ENCODE data around the gene CP.
"Not testable (repeated sequence)": the region's sequence is repeated elsewhere in the genome, so short reads cannot be mapped to it uniquely, and the experiment has no call there.

Gene CP

DNA sequence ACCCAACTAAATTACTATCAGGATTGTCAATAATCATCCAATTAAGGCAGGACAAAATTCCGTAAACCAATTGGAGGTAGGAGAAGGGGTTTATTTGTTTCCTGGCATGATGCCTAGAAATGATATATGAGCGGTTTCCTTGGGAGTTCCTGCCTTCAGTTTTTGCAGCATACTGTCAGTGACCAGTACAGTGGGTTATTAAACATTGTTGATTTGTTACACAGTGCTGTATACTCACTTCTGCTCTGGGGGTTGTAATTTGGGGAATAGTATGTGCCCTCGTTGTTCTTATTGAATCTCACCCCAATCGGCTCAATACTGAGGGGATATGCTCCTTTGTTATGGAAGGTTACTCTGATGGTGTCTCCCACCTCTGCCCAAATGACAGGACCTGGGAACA, 22.2 kb downstream of the CP start:
- FAIRE-seq (no peak), DNase-seq (ENCODE audit: insufficient read length, low spot score) (no peak)
- TF ChIP-seq, protein P1, sequence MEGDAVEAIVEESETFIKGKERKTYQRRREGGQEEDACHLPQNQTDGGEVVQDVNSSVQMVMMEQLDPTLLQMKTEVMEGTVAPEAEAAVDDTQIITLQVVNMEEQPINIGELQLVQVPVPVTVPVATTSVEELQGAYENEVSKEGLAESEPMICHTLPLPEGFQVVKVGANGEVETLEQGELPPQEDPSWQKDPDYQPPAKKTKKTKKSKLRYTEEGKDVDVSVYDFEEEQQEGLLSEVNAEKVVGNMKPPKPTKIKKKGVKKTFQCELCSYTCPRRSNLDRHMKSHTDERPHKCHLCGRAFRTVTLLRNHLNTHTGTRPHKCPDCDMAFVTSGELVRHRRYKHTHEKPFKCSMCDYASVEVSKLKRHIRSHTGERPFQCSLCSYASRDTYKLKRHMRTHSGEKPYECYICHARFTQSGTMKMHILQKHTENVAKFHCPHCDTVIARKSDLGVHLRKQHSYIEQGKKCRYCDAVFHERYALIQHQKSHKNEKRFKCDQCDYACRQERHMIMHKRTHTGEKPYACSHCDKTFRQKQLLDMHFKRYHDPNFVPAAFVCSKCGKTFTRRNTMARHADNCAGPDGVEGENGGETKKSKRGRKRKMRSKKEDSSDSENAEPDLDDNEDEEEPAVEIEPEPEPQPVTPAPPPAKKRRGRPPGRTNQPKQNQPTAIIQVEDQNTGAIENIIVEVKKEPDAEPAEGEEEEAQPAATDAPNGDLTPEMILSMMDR (IDR thresholded peaks at IDR 0.05; ENCODE audit: insufficient read depth, missing control alignments), result no peak

DNA sequence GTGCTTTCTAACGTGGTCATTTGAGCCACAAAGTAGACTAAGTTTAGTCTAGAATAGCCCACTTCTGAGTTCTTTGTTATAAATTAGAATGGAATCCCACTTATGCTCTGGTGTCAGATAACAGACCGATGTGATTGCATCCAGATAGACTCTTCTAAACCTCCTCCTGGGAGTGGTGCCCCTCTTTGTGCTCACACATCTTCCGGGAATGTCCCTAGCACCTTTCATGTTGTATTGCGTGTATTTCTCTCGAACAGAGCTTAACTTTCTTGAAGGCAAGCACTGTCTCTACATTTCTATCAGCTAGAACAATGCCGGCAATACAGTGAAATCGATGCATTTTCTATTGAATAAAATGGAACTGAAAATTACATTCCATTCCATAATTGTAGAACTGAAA, 23.0 kb downstream of the CP start:
- DNase-seq (ENCODE audit: insufficient read length, low spot score), result no peak
- FAIRE-seq, result no peak

DNA sequence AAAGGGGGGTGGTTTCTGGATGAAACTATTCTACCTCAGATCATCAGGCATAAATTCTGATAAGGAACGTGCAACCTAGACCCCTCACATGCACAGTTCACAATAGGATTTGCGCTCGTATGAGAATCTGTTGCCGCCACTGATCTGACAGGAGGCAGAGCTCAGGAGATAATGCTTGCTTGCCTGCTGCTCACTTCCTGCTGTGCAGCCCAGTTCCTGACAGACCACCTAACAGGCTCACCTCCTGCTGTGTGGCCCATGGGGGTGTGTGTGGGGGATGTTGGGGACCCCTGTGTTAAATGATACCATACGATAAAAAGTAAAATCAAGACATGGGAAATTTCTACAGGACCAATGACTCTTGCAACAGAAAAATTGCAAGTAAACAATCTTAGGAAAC, 24.0 kb downstream of the CP start:
- TF ChIP-seq, protein P1 (IDR thresholded peaks at IDR 0.05; ENCODE audit: insufficient read depth, missing control alignments), result no peak
- no peak for DNase-seq (ENCODE audit: insufficient read length, low spot score)
- FAIRE-seq, result no peak

More for the DNA sequence above, 23.0 kb downstream of the CP start:
- TF ChIP-seq, protein P1 (IDR thresholded peaks at IDR 0.05; ENCODE audit: insufficient read depth, missing control alignments), result no peak

DNA sequence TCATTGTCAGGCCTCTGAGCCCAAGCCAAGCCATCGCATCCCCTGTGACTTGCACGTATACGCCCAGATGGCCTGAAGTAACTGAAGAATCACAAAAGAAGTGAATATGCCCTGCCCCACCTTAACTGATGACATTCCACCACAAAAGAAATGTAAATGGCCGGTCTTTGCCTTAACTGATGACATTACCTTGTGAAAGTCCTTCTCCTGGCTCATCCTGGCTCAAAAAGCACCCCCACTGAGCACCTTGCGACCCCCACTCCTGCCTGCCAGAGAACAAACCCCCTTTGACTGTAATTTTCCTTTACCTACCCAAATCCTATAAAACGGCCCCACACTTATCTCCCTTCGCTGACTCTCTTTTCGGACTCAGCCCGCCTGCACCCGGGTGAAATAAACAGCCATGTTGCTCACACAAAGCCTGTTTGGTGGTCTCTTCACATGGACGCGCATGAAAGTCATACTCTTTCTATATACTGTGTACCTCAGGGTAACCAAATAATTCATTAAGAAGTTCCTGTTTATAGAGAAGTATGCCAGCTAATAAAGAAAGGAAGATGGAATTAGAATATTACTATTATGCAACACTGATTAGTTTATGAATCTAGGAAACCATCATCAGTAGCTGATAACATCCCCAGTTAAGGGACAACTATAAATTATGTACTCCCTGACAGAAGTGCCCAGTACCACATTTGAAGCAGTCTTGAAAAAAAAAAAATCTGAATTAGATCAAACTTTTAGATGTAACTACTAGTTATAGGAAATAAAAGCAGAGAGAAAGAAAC, 24.6 kb downstream of the CP start:
- FAIRE-seq; DNase-seq (ENCODE audit: insufficient read length, low spot score): not testable (repeated sequence)

DNA sequence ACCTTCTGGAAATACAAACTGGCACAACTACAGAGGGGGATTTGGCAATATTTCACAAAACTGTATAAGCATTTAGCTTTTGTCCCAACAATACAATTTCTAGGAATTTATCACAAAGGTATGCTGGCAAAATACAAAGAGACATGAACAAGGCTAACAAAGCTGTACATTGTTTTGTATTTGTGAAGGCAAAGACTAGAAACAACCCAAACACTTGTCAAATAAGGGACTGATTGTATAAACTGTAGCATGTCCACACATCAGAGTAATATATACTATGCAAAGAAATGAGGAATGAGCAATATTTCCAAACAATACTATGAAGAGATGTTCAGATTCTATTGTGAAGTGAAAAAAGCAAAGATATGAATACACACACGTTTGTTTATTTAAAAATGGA, 26.4 kb downstream of the CP start:
- TF ChIP-seq, protein P1 (IDR thresholded peaks at IDR 0.05; ENCODE audit: insufficient read depth, missing control alignments), result no peak
- DNase-seq (ENCODE audit: insufficient read length, low spot score) (no peak), FAIRE-seq (no peak)

DNA sequence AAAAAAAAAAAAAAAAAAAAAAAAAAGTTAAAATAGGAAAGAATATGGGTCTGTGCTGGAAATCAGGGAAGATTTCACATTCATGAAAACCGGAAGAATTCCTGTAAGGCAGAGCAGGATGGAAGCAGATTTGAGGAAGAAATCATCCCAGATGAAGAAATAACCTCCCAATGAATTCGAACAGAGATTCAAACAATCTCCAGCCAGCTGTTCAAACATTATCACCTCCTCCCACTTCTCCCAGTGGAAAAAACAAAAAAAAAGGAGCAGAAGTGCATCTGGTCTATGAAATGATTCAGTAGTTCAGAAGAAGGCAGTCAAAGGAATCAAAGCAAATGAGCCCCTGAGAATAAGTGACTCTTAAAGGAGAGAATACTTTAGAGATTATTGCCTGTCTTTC, 33.1 kb downstream of the CP start:
- TF ChIP-seq, protein P1 (IDR thresholded peaks at IDR 0.05; ENCODE audit: insufficient read depth, missing control alignments), result no peak
- DNase-seq (ENCODE audit: insufficient read length, low spot score), result no peak
- no peak for FAIRE-seq

DNA sequence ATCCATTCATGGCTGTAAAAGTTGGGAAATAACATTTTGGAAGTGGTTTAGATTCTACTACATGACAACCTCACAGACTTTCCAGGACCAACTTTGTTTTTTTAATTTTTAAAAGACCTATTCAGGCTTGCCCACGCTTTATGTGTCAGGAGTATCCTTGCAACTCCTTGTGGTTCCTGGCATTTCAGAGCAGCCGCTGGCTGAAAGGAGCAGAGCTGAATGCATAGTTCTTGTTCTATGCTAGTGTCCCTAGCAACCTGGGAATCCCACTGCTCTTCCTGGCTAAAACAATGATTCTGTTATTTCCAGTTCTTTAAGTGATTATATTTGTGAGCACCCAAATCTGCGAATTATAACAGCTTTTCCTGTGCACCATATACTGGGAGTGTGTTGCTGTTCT, 34.9 kb downstream of the CP start:
- no peak for FAIRE-seq
- TF ChIP-seq, protein P1 (IDR thresholded peaks at IDR 0.05; ENCODE audit: insufficient read depth, missing control alignments), result no peak
- DNase-seq (ENCODE audit: insufficient read length, low spot score), result no peak

Data from D721Med (cell line).